ENCODE results near the gene BMPR1A. TPM values are rescaled to one million over a fixed set of nuclear protein-coding genes. Genes with fewer than 3 reads are reported as not detected.

Gene BMPR1A
- total and polyA plus RNA-seq, 10 of the 15 experiments (the other 5 are each of a cell fraction or from before 2014, with no cell fraction given): 2.3 to 22.7 (median 13.1) TPM

- 64% methylated on average over 2 of the region's 2 CpGs for WGBS (ENCODE audit: insufficient coverage, insufficient replicate concordance, low lambda C conversion rate, missing lambda C conversion rate)
- TF ChIP-seq ZNF24 (IDR thresholded peaks at IDR 0.05) (peak; percentile 88), JUNB (IDR thresholded peaks at IDR 0.05) (no peak), CBX3 (IDR thresholded peaks at IDR 0.05; ENCODE audit: borderline replicate concordance, low read depth) (no peak), DPF2 (IDR thresholded peaks at IDR 0.05) (no peak), IRF3 (IDR thresholded peaks at IDR 0.05) (no peak)
- ATAC-seq: peak; percentile 75
- in situ Hi-C loops (cut with MboI): no loop called here
- intact Hi-C loops (cut with micrococcal nuclease; ENCODE audit: unreplicated experiment): no loop called here
- ChIA-PET RAD21 (ENCODE audit: unreplicated experiment) (interaction anchor here (0.7 kb wide), 1 partner anchor 133 kb away, joined by 5 read pairs; no protein-coding TSS in a partner anchor), CTCF (interaction anchor here (1.0 to 1.1 kb wide), 2 partner anchors 10 to 173 kb away, joined by 3 to 5 read pairs; no protein-coding TSS in a partner anchor), POLR2A (no interaction called here), SMC1A (ENCODE audit: uncharacterized antibody, unreplicated experiment) (interaction anchor here (0.9 to 1.3 kb wide), 3 partner anchors 10 to 14 kb away, joined by 4 read pairs; no protein-coding TSS in a partner anchor)
- Histone ChIP-seq H3K36me3 (ENCODE audit: control insufficient read depth in 2 of 2, insufficient read depth in 2 of 2, low read length in 1 of 2) (no peaks in the 10 kb centered on the region; a peak in 1 of 4 replicates), H3K79me2 (ENCODE audit: control insufficient read depth, insufficient read depth, low read length) (peaks cover 50% of the 10 kb centered on the region), H3K4me2 (ENCODE audit: control insufficient read depth, insufficient read depth) (no peak overlapping the region), H3K4me3 (no peak overlapping the region), H3K27me3 (replicated peaks in 1 of 2; ENCODE audit: control insufficient read depth in 2 of 2, insufficient read depth in 2 of 2, low read length in 1 of 2) (no peaks in the 10 kb centered on the region), H3K9ac (ENCODE audit: control insufficient read depth, insufficient read depth, low read length) (no peak overlapping the region), H4K20me1 (ENCODE audit: control insufficient read depth, insufficient read depth) (peaks cover 3% of the 10 kb centered on the region), H3K9me3 (replicated peaks; ENCODE audit: control insufficient read depth, insufficient read depth, low read length) (no peaks in the 10 kb centered on the region; the same call in 2 of the 3 replicates), H2AFZ (ENCODE audit: control insufficient read depth, low read depth, low read length) (no peak overlapping the region), H3K27ac (ENCODE audit: control insufficient read depth, insufficient read depth) (no peak overlapping the region), H3K4me1 (ENCODE audit: control insufficient read depth, insufficient read depth, low read length) (peaks cover 4% of the 10 kb centered on the region)
- FAIRE-seq: no peak
- BruUV-seq (replicated peaks): no TSS peak
- DNase-seq (ENCODE audit: low read depth, low spot score): no peak
These were observed 9.1 kb downstream of the BMPR1A start for GRCh38 chr10:86765548-86765947.

GRCh38 chr10:86768412-86769062 is 12.1 kb downstream of the BMPR1A start:
- H2AFZ ChIP-seq (ENCODE audit: control insufficient read depth, low read depth, low read length): no peak overlapping the region
- TF ChIP-seq IKZF1 (conservative IDR thresholded peaks at IDR 0.05) (no peak), BCLAF1 (IDR thresholded peaks at IDR 0.05) (no peak), ZBED1 (IDR thresholded peaks at IDR 0.05; ENCODE audit: borderline replicate concordance) (no peak), POLR2AphosphoS2 (IDR thresholded peaks at IDR 0.05; ENCODE audit: low read depth, low read length) (no peak), NFXL1 (IDR thresholded peaks at IDR 0.05; ENCODE audit: borderline replicate concordance) (no peak), CBX5 (IDR thresholded peaks at IDR 0.05; ENCODE audit: low read depth) (no peak), TBL1XR1 (IDR thresholded peaks at IDR 0.05; ENCODE audit: low read depth, low read length) (no peak), HCFC1 (IDR thresholded peaks at IDR 0.05; ENCODE audit: low read length) (no peak), HDAC2 (IDR thresholded peaks at IDR 0.05) (no peak)

More at GRCh38 chr10:86768412-86769062, 12.1 kb downstream of the BMPR1A start:
- ChIA-PET CTCF (interaction anchor here (1.0 kb wide), 2 partner anchors 10 to 126 kb away, joined by 3 to 6 read pairs; no protein-coding TSS in a partner anchor), POLR2A (interaction anchor here (0.6 kb wide), 1 partner anchor 70 kb away, joined by 4 read pairs; no protein-coding TSS in a partner anchor), SMC1A (ENCODE audit: uncharacterized antibody, unreplicated experiment) (interaction anchor here (0.9 kb wide), 1 partner anchor 67 kb away, joined by 3 read pairs; no protein-coding TSS in a partner anchor), RAD21 (ENCODE audit: unreplicated experiment) (no interaction called here)
- H3K9me3 ChIP-seq (replicated peaks; ENCODE audit: control insufficient read depth, insufficient read depth, low read length): no peaks in the 10 kb centered on the region
- no peak overlapping the region for H3K4me2 ChIP-seq (ENCODE audit: control insufficient read depth, insufficient read depth)
- 100% methylated on average over 1 of the region's 1 CpG for WGBS (ENCODE audit: insufficient coverage, insufficient replicate concordance, low lambda C conversion rate, missing lambda C conversion rate)
- H4K20me1 ChIP-seq (ENCODE audit: control insufficient read depth, insufficient read depth): peaks cover 3% of the 10 kb centered on the region
- peaks cover 44% of the 10 kb centered on the region for H3K79me2 ChIP-seq (ENCODE audit: control insufficient read depth, insufficient read depth, low read length)
- H3K4me1 ChIP-seq (ENCODE audit: control insufficient read depth, insufficient read depth, low read length): peaks cover 10% of the 10 kb centered on the region
- H3K9ac ChIP-seq (ENCODE audit: control insufficient read depth, insufficient read depth, low read length): no peak overlapping the region
- BruUV-seq (replicated peaks): no TSS peak
- no peaks in the 10 kb centered on the region for H3K27me3 ChIP-seq (replicated peaks in 1 of 2; ENCODE audit: control insufficient read depth in 2 of 2, insufficient read depth in 2 of 2, low read length in 1 of 2)
- no peak for ATAC-seq
- H3K4me3 ChIP-seq: no peak overlapping the region
- no peaks in the 10 kb centered on the region; a peak in 1 of 4 replicates for H3K36me3 ChIP-seq (ENCODE audit: control insufficient read depth in 2 of 2, insufficient read depth in 2 of 2, low read length in 1 of 2)
- no peak for DNase-seq (ENCODE audit: low read depth, low spot score)
- peak; percentile 13 for FAIRE-seq
- in situ Hi-C loops (cut with MboI): no loop called here
- intact Hi-C loops (cut with micrococcal nuclease; ENCODE audit: unreplicated experiment): no loop called here
- no peak overlapping the region for H3K27ac ChIP-seq (ENCODE audit: control insufficient read depth, insufficient read depth)

Measured in GM12878 (cell line).